ENCODE results near the gene PPT2. TPM values are rescaled to one million over a fixed set of nuclear protein-coding genes. Genes with fewer than 3 reads are reported as not detected.

The PPT2 gene
- total and polyA plus RNA-seq, 2 of the 13 experiments (the other 11 are each of a cell fraction or from before 2014, with no cell fraction given): 39.2 to 61.8 TPM

DNA sequence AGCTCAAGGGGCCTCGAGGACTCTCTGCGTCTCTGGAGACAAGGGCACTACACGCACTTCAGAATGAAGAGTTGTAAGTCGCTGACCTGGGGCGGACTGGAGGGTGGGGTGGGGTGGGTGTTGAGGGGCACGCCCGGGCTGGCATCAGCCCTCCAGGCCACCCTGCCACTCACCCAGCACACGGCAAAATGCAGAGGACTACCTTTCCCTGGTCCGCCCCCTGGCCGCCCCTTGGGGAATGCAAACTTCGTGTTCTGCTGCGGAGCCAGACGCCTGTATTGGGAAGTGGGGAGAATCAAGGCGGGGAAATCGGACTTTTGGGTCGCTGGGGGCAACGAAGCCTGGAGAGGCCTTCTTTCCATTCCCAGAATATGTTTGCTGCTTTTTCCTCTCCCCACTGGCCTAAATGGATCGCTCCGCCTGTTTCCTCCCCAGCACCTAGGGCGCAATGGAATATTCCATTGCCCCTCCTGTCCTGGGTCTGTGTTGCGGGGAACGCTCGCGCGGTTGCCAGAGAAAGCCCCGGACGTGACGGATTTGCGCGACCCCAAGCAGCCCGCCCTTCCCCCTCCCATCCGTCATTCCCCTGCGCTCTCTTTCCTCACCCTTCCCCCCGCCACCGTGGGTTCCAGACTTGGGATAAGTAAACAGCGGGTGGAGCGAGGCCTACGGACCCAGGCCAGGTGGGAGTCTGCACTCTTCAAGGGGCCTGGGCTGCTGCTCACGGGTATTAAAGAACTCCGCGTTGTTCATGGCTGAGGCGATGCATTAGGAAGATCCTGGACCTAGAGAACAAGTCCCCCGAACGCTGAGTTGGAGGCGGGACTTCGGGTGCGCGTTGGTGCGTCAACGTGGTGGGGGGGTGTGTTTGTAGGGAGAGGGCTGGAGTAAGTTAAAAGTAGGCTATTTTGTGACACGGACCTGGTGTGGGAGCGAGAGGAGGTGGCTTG is at the start of gene PPT2 (continued):
- TF ChIP-seq, protein P1, sequence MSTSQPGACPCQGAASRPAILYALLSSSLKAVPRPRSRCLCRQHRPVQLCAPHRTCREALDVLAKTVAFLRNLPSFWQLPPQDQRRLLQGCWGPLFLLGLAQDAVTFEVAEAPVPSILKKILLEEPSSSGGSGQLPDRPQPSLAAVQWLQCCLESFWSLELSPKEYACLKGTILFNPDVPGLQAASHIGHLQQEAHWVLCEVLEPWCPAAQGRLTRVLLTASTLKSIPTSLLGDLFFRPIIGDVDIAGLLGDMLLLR (CRISPR knock-in tag; IDR thresholded peaks at IDR 0.05): no peak
- TF ChIP-seq NR2F1 (CRISPR knock-in tag; IDR thresholded peaks at IDR 0.05) (no peak; a peak in 1 of 4 replicates), ZNF383 (CRISPR knock-in tag; IDR thresholded peaks at IDR 0.05; ENCODE audit: borderline replicate concordance) (peak; percentile 24; the same call in 1 of the 2 replicates), CENPT (CRISPR knock-in tag; IDR thresholded peaks at IDR 0.05; ENCODE audit: low read depth) (peak; percentile 16; the same call in 1 of the 2 replicates), JARID2 (CRISPR knock-in tag; IDR thresholded peaks at IDR 0.05; ENCODE audit: insufficient replicate concordance) (no peak), NCOR1 (IDR thresholded peaks at IDR 0.05; ENCODE audit: borderline replicate concordance, low read length) (peak; percentile 47; the same call in 1 of the 2 replicates), ZNF546 (CRISPR knock-in tag; conservative IDR thresholded peaks at IDR 0.05) (no peak; the same call in 1 of the 2 replicates), ZBTB7B (CRISPR knock-in tag; IDR thresholded peaks at IDR 0.05) (peak; percentile 72), RFX5 (IDR thresholded peaks at IDR 0.05; ENCODE audit: low read depth, low read length) (no peak), MTF2 (CRISPR knock-in tag; IDR thresholded peaks at IDR 0.05; ENCODE audit: borderline replicate concordance) (no peak; the same call in 1 of the 2 replicates), ZNF24 (IDR thresholded peaks at IDR 0.05) (no peak), ZNF12 (CRISPR knock-in tag; IDR thresholded peaks at IDR 0.05) (peak; percentile 55; the same call in 1 of the 2 replicates), ZNF138 (CRISPR knock-in tag; IDR thresholded peaks at IDR 0.05; ENCODE audit: low read depth) (0 out of 2 replicates have a peak, but pooled peaks have one; percentile 83), ISX (CRISPR knock-in tag; conservative IDR thresholded peaks at IDR 0.05) (no peak), ZBTB42 (CRISPR knock-in tag; IDR thresholded peaks at IDR 0.05) (peak; percentile 78), NR2F6 (IDR thresholded peaks at IDR 0.05) (peak; percentile 40; the same call in 1 of the 2 replicates), NR2F6 (CRISPR knock-in tag; IDR thresholded peaks at IDR 0.05) (peak; percentile 47; the same call in 1 of the 2 replicates)
- TF ChIP-seq, protein P2, sequence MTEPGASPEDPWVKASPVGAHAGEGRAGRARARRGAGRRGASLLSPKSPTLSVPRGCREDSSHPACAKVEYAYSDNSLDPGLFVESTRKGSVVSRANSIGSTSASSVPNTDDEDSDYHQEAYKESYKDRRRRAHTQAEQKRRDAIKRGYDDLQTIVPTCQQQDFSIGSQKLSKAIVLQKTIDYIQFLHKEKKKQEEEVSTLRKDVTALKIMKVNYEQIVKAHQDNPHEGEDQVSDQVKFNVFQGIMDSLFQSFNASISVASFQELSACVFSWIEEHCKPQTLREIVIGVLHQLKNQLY (CRISPR knock-in tag; IDR thresholded peaks at IDR 0.05): 0 out of 2 replicates have a peak, but pooled peaks have one; percentile 13
- TF ChIP-seq, protein P3, sequence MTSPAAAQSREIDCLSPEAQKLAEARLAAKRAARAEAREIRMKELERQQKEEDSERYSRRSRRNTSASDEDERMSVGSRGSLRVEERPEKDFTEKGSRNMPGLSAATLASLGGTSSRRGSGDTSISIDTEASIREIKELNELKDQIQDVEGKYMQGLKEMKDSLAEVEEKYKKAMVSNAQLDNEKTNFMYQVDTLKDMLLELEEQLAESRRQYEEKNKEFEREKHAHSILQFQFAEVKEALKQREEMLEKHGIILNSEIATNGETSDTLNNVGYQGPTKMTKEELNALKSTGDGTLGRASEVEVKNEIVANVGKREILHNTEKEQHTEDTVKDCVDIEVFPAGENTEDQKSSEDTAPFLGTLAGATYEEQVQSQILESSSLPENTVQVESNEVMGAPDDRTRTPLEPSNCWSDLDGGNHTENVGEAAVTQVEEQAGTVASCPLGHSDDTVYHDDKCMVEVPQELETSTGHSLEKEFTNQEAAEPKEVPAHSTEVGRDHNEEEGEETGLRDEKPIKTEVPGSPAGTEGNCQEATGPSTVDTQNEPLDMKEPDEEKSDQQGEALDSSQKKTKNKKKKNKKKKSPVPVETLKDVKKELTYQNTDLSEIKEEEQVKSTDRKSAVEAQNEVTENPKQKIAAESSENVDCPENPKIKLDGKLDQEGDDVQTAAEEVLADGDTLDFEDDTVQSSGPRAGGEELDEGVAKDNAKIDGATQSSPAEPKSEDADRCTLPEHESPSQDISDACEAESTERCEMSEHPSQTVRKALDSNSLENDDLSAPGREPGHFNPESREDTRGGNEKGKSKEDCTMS (CRISPR knock-in tag; conservative IDR thresholded peaks at IDR 0.05): no peak
- TF ChIP-seq, protein P4, sequence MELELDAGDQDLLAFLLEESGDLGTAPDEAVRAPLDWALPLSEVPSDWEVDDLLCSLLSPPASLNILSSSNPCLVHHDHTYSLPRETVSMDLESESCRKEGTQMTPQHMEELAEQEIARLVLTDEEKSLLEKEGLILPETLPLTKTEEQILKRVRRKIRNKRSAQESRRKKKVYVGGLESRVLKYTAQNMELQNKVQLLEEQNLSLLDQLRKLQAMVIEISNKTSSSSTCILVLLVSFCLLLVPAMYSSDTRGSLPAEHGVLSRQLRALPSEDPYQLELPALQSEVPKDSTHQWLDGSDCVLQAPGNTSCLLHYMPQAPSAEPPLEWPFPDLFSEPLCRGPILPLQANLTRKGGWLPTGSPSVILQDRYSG (CRISPR knock-in tag; IDR thresholded peaks at IDR 0.05): no peak
- TF ChIP-seq, protein P5, sequence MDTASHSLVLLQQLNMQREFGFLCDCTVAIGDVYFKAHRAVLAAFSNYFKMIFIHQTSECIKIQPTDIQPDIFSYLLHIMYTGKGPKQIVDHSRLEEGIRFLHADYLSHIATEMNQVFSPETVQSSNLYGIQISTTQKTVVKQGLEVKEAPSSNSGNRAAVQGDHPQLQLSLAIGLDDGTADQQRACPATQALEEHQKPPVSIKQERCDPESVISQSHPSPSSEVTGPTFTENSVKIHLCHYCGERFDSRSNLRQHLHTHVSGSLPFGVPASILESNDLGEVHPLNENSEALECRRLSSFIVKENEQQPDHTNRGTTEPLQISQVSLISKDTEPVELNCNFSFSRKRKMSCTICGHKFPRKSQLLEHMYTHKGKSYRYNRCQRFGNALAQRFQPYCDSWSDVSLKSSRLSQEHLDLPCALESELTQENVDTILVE (CRISPR knock-in tag; IDR thresholded peaks at IDR 0.05): peak; percentile 19; the same call in 1 of the 2 replicates
